Activated effector memory CD4-positive, alpha-beta T cell treated with Interleukin-2 at 50 U/mL for 16 hours (primary cell): ENCODE results near the gene NADK.
"Not testable (repeated sequence)": the region's sequence is repeated elsewhere in the genome, so short reads cannot be mapped to it uniquely, and the experiment has no call there.

Source experiments
- DNase-seq: peaks from one replicate; pipeline ENCODE4 v3.0.0-alpha.2; 2020

The NADK gene

GRCh38 chr1:1742529-1742928, 35.7 kb downstream of the NADK start:
- DNase-seq, result not testable (repeated sequence)

GRCh38 chr1:1741013-1741412, 37.3 kb downstream of the NADK start:
- DNase-seq, result not testable (repeated sequence)

- DNase-seq, result not testable (repeated sequence)
These were observed 39.4 kb downstream of the NADK start for GRCh38 chr1:1738799-1739337.

- DNase-seq, result not testable (repeated sequence)
These were observed 40.3 kb downstream of the NADK start for GRCh38 chr1:1737675-1738590.

- no peak for DNase-seq
These were observed 45.9 kb downstream of the NADK start for GRCh38 chr1:1732381-1732780.

GRCh38 chr1:1730870-1731269, 47.4 kb downstream of the NADK start:
- no peak for DNase-seq

- DNase-seq, result not testable (repeated sequence)
These were observed 48.0 kb downstream of the NADK start for GRCh38 chr1:1730230-1730629.

GRCh38 chr1:1729116-1729816, 49.0 kb downstream of the NADK start:
- not testable (repeated sequence) for DNase-seq

GRCh38 chr1:1728308-1729005, 49.8 kb downstream of the NADK start:
- peak; percentile 49 for DNase-seq

GRCh38 chr1:1727131-1727651, 51.1 kb downstream of the NADK start:
- DNase-seq, result not testable (repeated sequence)

- DNase-seq, result not testable (repeated sequence)
These were observed 52.2 kb downstream of the NADK start for GRCh38 chr1:1726088-1726487.

- DNase-seq, result peak; percentile 88
These were observed 54.0 kb downstream of the NADK start, which contains the start of gene CDK11A for GRCh38 chr1:1724035-1724864. CDK11A (minus strand) TSS chr1:1724357; CDS start chr1:1722818, 1,539 bp downstream.

- no peak for DNase-seq
These were observed 57.1 kb downstream of the NADK start for GRCh38 chr1:1721201-1721600.

GRCh38 chr1:1715109-1715883, 63.0 kb downstream of the NADK start:
- DNase-seq, result not testable (repeated sequence)

GRCh38 chr1:1707897-1708296, 70.4 kb downstream of the NADK start:
- DNase-seq, result not testable (repeated sequence)

- not testable (repeated sequence) for DNase-seq
These were observed 71.0 kb downstream of the NADK start for GRCh38 chr1:1707241-1707640.

- DNase-seq, result not testable (repeated sequence)
These were observed 72.6 kb downstream of the NADK start for GRCh38 chr1:1705623-1706022.

- not testable (repeated sequence) for DNase-seq
These were observed 73.8 kb downstream of the NADK start for GRCh38 chr1:1704284-1704957.

GRCh38 chr1:1703796-1704195, 74.5 kb downstream of the NADK start:
- DNase-seq, result no peak

- not testable (repeated sequence) for DNase-seq
These were observed 75.8 kb downstream of the NADK start for GRCh38 chr1:1702506-1702905.
